PFSK-1 (cell line): ENCODE measurements around the gene FKBP10.

Experiments used
- POLR2AphosphoS5 ChIP-seq: IDR thresholded peaks from 2 replicates; pipeline ENCODE4 v1.6.1; 2012; ENCODE audit warnings: low read depth, mild to moderate bottlenecking, control low read depth, low read length, moderate library complexity
- SIN3A ChIP-seq: IDR thresholded peaks from 2 replicates; pipeline ENCODE4 v1.6.1; 2012; ENCODE audit warnings: mild to moderate bottlenecking, low read length, moderate library complexity, borderline replicate concordance; ENCODE audit not compliant: insufficient read depth
- TAF1 ChIP-seq: IDR thresholded peaks from 2 replicates; pipeline ENCODE4 v1.6.1; 2012; ENCODE audit warnings: low read length, control low read depth, borderline replicate concordance; ENCODE audit not compliant: insufficient read depth

DNA sequence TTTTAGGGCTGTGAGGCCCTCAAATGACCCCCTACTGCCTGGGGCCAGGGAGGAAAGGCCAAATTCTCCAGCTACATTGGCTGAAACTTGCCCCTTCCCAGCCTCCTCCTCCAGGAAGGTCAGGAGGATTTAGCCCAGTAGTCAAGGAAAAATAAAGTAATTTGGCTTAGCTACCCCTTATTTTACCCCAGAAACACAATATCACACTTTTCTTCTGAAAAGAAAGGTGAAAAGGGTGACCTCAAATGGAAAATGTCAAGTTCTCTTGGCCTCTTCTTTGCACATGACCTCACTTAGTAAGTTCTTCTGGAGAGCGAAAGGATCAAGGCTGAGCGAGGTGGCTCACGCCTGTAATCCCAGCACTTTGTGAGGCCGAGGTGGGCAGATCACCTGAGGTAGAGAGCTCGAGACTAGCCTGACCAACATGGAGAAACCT, 18.2 kb upstream of the FKBP10 start:
- TF ChIP-seq POLR2AphosphoS5 (no peak), TAF1 (no peak), SIN3A (no peak)
